Measurements from ENCODE around the gene CCDC149.

CCDC149 gene

GRCh38 chr4:24850674-24851073 lies 62.2 kb downstream of the CCDC149 start:
- CTCF ChIA-PET, result no interaction called here
- no peak for DNase-seq
- no peaks in the 10 kb centered on the region for H3K27me3 Mint-ChIP-seq
- no peaks in the 10 kb centered on the region for H3K9me3 Mint-ChIP-seq
- H3K36me3 Mint-ChIP-seq, result no peaks in the 10 kb centered on the region
- H3K4me3 Mint-ChIP-seq, result no peak overlapping the region
- no peak overlapping the region for H3K27ac Mint-ChIP-seq
- H3K4me1 Mint-ChIP-seq, result no peaks in the 10 kb centered on the region

GRCh38 chr4:24849756-24850155 lies 63.1 kb downstream of the CCDC149 start:
- Mint-ChIP-seq H3K4me1 (no peaks in the 10 kb centered on the region), H3K36me3 (no peaks in the 10 kb centered on the region), H3K9me3 (no peaks in the 10 kb centered on the region), H3K4me3 (no peak overlapping the region), H3K27me3 (no peaks in the 10 kb centered on the region), H3K27ac (no peak overlapping the region)
- DNase-seq, result no peak
- CTCF ChIA-PET, result no interaction called here

GRCh38 chr4:24849351-24849750 lies 63.5 kb downstream of the CCDC149 start:
- Mint-ChIP-seq H3K27me3 (no peaks in the 10 kb centered on the region), H3K4me3 (no peak overlapping the region), H3K36me3 (no peaks in the 10 kb centered on the region), H3K27ac (no peak overlapping the region), H3K4me1 (no peaks in the 10 kb centered on the region), H3K9me3 (no peaks in the 10 kb centered on the region)
- CTCF ChIA-PET, result no interaction called here
- DNase-seq, result no peak

GRCh38 chr4:24846716-24847115 lies 66.1 kb downstream of the CCDC149 start:
- Mint-ChIP-seq H3K36me3 (no peaks in the 10 kb centered on the region), H3K4me3 (no peak overlapping the region)
- DNase-seq, result no peak

GRCh38 chr4:24845902-24846301 lies 66.9 kb downstream of the CCDC149 start:
- H3K27me3 Mint-ChIP-seq, result no peaks in the 10 kb centered on the region

More at GRCh38 chr4:24846716-24847115, 66.1 kb downstream of the CCDC149 start:
- Mint-ChIP-seq H3K9me3 (no peaks in the 10 kb centered on the region), H3K4me1 (no peaks in the 10 kb centered on the region), H3K27me3 (no peaks in the 10 kb centered on the region), H3K27ac (no peak overlapping the region)
- CTCF ChIA-PET, result interaction anchor here (0.7 kb wide), 1 partner anchor 10 kb away, joined by 3 read pairs; no protein-coding TSS in a partner anchor

GRCh38 chr4:24845132-24845531 lies 67.7 kb downstream of the CCDC149 start:
- CTCF ChIA-PET, result no interaction called here
- Mint-ChIP-seq H3K4me3 (no peak overlapping the region), H3K9me3 (no peaks in the 10 kb centered on the region), H3K4me1 (no peaks in the 10 kb centered on the region), H3K27ac (no peak overlapping the region), H3K27me3 (no peaks in the 10 kb centered on the region), H3K36me3 (no peaks in the 10 kb centered on the region)
- no peak for DNase-seq

More at GRCh38 chr4:24845902-24846301, 66.9 kb downstream of the CCDC149 start:
- no peak overlapping the region for H3K27ac Mint-ChIP-seq
- no peak overlapping the region for H3K4me3 Mint-ChIP-seq
- H3K4me1 Mint-ChIP-seq, result no peaks in the 10 kb centered on the region
- DNase-seq, result no peak
- no peaks in the 10 kb centered on the region for H3K9me3 Mint-ChIP-seq
- CTCF ChIA-PET, result interaction anchor here (0.7 kb wide), 2 partner anchors 9 to 113 kb away, joined by 3 read pairs; no protein-coding TSS in a partner anchor
- H3K36me3 Mint-ChIP-seq, result no peaks in the 10 kb centered on the region

GRCh38 chr4:24843096-24843495 lies 69.7 kb downstream of the CCDC149 start:
- H3K4me1 Mint-ChIP-seq, result no peaks in the 10 kb centered on the region
- no peaks in the 10 kb centered on the region for H3K36me3 Mint-ChIP-seq
- no peaks in the 10 kb centered on the region for H3K9me3 Mint-ChIP-seq
- no peak overlapping the region for H3K4me3 Mint-ChIP-seq
- CTCF ChIA-PET, result interaction anchor here (0.7 kb wide), 1 partner anchor 13 kb away, joined by 4 read pairs; no protein-coding TSS in a partner anchor
- H3K27ac Mint-ChIP-seq, result no peak overlapping the region
- no peak for DNase-seq
- H3K27me3 Mint-ChIP-seq, result no peaks in the 10 kb centered on the region

- no peak overlapping the region for H3K4me3 Mint-ChIP-seq
Observed at GRCh38 chr4:24842356-24842755, 70.5 kb downstream of the CCDC149 start.

GRCh38 chr4:24840826-24841543 lies 71.9 kb downstream of the CCDC149 start:
- CTCF ChIA-PET, result no interaction called here
- Mint-ChIP-seq H3K4me3 (no peak overlapping the region), H3K9me3 (no peaks in the 10 kb centered on the region), H3K4me1 (no peaks in the 10 kb centered on the region), H3K27ac (no peak overlapping the region), H3K36me3 (no peaks in the 10 kb centered on the region), H3K27me3 (no peaks in the 10 kb centered on the region)
- DNase-seq, result no peak

More at GRCh38 chr4:24842356-24842755, 70.5 kb downstream of the CCDC149 start:
- Mint-ChIP-seq H3K27me3 (no peaks in the 10 kb centered on the region), H3K27ac (no peak overlapping the region), H3K9me3 (no peaks in the 10 kb centered on the region), H3K36me3 (no peaks in the 10 kb centered on the region), H3K4me1 (no peaks in the 10 kb centered on the region)
- DNase-seq, result no peak
- CTCF ChIA-PET, result no interaction called here

GRCh38 chr4:24840362-24840761 lies 72.5 kb downstream of the CCDC149 start:
- no peaks in the 10 kb centered on the region for H3K27me3 Mint-ChIP-seq
- H3K36me3 Mint-ChIP-seq, result no peaks in the 10 kb centered on the region
- no peaks in the 10 kb centered on the region for H3K9me3 Mint-ChIP-seq
- CTCF ChIA-PET, result no interaction called here
- no peak overlapping the region for H3K4me3 Mint-ChIP-seq
- no peaks in the 10 kb centered on the region for H3K4me1 Mint-ChIP-seq
- no peak overlapping the region for H3K27ac Mint-ChIP-seq
- DNase-seq, result no peak

- Mint-ChIP-seq H3K4me1 (no peaks in the 10 kb centered on the region), H3K9me3 (no peaks in the 10 kb centered on the region), H3K27ac (no peak overlapping the region), H3K4me3 (no peak overlapping the region), H3K36me3 (no peaks in the 10 kb centered on the region), H3K27me3 (no peaks in the 10 kb centered on the region)
- CTCF ChIA-PET, result no interaction called here
- DNase-seq, result no peak
Observed at GRCh38 chr4:24837781-24838180, 75.1 kb downstream of the CCDC149 start.

- H3K36me3 Mint-ChIP-seq, result no peaks in the 10 kb centered on the region
- no peaks in the 10 kb centered on the region for H3K9me3 Mint-ChIP-seq
- no peak overlapping the region for H3K27ac Mint-ChIP-seq
- no peak for DNase-seq
- no peaks in the 10 kb centered on the region for H3K27me3 Mint-ChIP-seq
- CTCF ChIA-PET, result interaction anchor here (1.0 kb wide), 1 partner anchor 9 kb away, joined by 3 read pairs; no protein-coding TSS in a partner anchor
- H3K4me3 Mint-ChIP-seq, result no peak overlapping the region
- no peaks in the 10 kb centered on the region for H3K4me1 Mint-ChIP-seq
Observed at GRCh38 chr4:24837336-24837735, 75.5 kb downstream of the CCDC149 start.

- Mint-ChIP-seq H3K4me3 (no peak overlapping the region), H3K36me3 (no peaks in the 10 kb centered on the region), H3K9me3 (no peaks in the 10 kb centered on the region), H3K27me3 (no peaks in the 10 kb centered on the region), H3K4me1 (no peaks in the 10 kb centered on the region), H3K27ac (no peak overlapping the region)
- CTCF ChIA-PET, result interaction anchor here (1.0 kb wide), 1 partner anchor 10 kb away, joined by 3 read pairs; no protein-coding TSS in a partner anchor
- DNase-seq, result no peak
Observed at GRCh38 chr4:24836661-24837242, 76.1 kb downstream of the CCDC149 start.

GRCh38 chr4:24835696-24836095 lies 77.1 kb downstream of the CCDC149 start:
- CTCF ChIA-PET, result no interaction called here
- no peak for DNase-seq
- H3K4me1 Mint-ChIP-seq, result no peaks in the 10 kb centered on the region
- no peaks in the 10 kb centered on the region for H3K9me3 Mint-ChIP-seq
- no peak overlapping the region for H3K4me3 Mint-ChIP-seq
- H3K36me3 Mint-ChIP-seq, result no peaks in the 10 kb centered on the region
- no peaks in the 10 kb centered on the region for H3K27me3 Mint-ChIP-seq
- H3K27ac Mint-ChIP-seq, result no peak overlapping the region

- DNase-seq, result no peak
- Mint-ChIP-seq H3K27ac (no peak overlapping the region), H3K9me3 (no peaks in the 10 kb centered on the region), H3K27me3 (peaks cover 4% of the 10 kb centered on the region), H3K4me3 (no peak overlapping the region), H3K4me1 (no peaks in the 10 kb centered on the region), H3K36me3 (no peaks in the 10 kb centered on the region)
- CTCF ChIA-PET, result no interaction called here
Observed at GRCh38 chr4:24831637-24832036, 81.2 kb downstream of the CCDC149 start.

Measured in activated naive CD4-positive, alpha-beta T cell treated with anti-CD3 and anti-CD28 coated beads, Interleukin-2, amount 10 ng/mL, durations not matched to agents 7 days and 5 days (primary cell).